ENCODE results near the gene ATP8A1.

Gene ATP8A1

DNA sequence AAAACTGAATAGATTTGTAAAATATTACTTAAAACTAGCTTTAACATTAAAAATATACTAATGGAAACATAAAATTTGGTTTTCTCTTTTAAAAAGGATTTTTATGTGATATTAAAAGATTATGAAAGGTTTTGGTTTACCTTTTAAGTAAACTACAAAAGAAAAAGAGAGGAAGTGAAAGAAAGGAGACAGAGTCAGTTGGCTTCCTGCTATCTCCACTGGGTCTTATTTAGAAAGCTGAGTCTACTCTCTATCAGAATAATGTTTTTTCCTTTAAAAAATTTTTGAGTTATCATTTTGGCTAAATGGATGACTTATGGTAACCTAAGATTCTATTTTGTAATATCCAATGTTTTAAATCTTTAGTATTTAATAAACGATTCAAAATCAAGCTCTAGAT, 21.6 kb upstream of the ATP8A1 start:
- H3K4me3 ChIP-seq (replicated peaks; ENCODE audit: low read depth, low read length) = no peak overlapping the region
- no peak for DNase-seq (ENCODE audit: extremely low read depth, low read depth)
- TF ChIP-seq, protein P1, sequence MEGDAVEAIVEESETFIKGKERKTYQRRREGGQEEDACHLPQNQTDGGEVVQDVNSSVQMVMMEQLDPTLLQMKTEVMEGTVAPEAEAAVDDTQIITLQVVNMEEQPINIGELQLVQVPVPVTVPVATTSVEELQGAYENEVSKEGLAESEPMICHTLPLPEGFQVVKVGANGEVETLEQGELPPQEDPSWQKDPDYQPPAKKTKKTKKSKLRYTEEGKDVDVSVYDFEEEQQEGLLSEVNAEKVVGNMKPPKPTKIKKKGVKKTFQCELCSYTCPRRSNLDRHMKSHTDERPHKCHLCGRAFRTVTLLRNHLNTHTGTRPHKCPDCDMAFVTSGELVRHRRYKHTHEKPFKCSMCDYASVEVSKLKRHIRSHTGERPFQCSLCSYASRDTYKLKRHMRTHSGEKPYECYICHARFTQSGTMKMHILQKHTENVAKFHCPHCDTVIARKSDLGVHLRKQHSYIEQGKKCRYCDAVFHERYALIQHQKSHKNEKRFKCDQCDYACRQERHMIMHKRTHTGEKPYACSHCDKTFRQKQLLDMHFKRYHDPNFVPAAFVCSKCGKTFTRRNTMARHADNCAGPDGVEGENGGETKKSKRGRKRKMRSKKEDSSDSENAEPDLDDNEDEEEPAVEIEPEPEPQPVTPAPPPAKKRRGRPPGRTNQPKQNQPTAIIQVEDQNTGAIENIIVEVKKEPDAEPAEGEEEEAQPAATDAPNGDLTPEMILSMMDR (IDR thresholded peaks at IDR 0.05; ENCODE audit: low read depth, low read length, missing control alignments) = no peak

DNA sequence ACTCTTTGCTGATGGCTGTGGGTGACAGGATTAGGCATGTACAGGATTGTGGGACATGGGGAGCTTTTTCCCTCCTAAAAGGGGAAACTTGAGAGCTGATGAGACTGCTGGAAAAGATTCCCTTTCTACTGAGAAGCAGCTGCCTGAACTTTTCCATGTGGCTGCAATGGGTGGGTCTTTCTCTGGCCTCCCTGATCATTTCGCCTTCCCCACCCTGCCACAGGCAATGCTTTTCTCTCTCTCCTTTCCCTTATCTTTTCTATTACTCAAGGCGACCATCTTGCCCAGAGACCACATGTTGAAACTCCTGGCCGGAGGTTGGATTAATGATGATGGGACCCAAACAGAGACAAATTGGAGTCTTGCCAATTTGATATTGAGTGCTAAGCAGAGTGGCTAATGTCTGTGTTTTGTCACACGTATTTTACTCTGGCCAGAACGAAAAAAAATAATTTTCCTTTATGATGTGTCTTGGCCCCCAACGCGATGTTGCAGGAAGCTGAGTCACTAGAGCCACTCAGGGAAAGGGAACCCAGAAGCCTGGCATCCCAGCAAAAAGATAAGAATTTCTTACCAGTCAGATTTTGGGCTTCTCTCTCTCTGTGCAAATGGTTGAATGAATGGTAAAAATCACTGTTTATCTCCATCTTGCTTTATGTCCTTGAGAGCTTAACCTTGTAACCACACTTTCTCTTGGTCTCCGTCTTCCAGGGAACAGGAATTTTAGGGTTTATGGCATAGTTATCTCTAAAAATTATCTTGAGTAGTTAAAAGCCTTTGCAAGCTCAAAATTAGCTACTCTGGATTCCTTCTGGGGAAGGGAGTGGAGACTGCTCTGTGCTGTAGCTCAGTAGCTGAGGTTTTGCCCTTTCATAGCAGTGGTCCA, 19.4 kb upstream of the ATP8A1 start:
- H3K4me3 ChIP-seq (replicated peaks; ENCODE audit: low read depth, low read length) = no peak overlapping the region
- no peak for DNase-seq (ENCODE audit: extremely low read depth, low read depth)
- TF ChIP-seq, protein P1 (IDR thresholded peaks at IDR 0.05; ENCODE audit: low read depth, low read length, missing control alignments) = no peak

DNA sequence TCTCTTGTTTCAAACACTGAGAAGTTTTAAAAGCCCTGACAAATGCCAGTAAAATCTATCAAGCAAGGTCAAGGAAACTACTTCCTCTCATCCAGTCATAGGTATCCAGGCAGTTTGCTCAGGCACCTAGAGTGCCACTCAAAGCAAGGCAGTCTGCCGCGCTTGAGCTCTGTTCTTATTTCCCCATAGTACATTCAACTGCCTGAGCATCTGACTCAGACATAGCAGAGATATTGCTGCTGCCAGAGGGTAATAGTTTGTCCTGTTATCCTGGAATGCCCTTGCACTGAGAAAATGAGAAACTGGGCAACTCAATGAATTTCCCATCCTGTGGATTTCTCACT, 16.1 kb upstream of the ATP8A1 start:
- no peak for DNase-seq (ENCODE audit: extremely low read depth, low read depth)
- TF ChIP-seq, protein P1 (IDR thresholded peaks at IDR 0.05; ENCODE audit: low read depth, low read length, missing control alignments) = no peak
- no peak overlapping the region for H3K4me3 ChIP-seq (replicated peaks; ENCODE audit: low read depth, low read length)

DNA sequence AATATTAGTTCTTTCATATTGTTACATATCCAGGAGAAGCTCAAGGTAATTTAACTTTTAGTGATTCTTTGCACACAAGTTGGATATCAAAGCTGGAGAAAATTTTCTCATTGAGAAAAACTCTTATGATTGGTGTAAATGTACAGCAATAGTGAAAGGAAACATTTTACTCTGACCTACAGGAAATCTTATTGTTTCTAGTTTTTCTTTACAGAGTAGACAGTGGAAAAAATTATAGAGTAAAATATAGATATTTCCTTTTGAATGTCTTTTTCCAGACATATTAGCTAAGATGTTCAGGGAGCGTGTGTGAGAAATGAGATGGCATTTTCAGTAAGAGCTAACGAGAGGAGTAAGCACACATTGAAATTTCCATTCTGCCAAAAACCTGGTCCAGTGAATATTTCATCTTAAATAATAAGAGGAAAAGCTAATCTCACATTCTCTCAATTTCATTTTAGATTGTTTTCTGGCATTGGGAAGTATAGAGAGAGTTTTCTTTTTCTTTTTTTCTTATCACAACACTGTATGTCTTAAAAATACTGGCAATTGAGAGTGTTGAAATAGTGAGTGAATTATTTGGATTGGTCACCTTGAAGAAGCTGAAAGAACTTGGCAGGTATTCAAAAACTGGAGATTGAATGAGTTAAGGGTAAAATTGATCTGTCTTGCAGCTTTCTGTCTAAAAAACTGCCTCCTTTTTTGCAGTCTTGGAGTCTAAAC, 15.6 kb upstream of the ATP8A1 start:
- TF ChIP-seq, protein P1 (IDR thresholded peaks at IDR 0.05; ENCODE audit: low read depth, low read length, missing control alignments) = no peak
- DNase-seq (ENCODE audit: extremely low read depth, low read depth) = no peak
- H3K4me3 ChIP-seq (replicated peaks; ENCODE audit: low read depth, low read length) = no peak overlapping the region

DNA sequence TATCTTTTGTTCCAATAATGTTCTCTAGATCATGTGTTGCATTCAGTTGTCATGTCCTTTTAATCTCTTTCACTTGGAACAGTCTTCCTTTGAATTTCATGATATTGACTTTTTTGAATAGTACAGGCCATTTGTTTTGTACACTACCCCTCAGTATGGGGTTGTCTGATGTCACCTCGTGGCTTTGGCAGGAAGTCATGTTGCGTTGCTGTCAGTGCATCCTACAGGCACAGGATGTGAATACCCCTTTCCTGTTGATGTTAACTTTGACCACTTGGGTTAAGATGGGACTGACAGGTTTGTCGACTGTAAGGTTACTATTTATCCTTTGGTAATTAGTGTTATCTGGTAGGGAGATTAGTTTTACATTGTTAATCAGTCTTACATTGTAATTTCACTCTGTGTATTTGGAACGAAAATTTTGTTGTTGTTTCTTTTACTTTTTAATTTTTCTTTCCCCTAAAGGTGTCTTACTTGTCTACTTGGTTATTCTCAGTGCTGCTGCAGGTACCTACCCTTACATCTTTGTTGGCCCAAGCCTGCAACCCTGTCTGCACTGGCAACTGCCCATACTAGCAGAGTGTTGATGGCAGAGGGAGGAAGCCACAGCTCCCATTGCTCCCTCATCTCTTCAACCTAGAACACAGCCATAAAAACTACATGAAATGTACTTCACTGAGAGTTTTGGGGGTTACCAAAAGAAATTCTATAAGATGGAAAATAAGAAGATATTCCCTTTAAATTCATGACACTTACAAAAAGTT, 14.7 kb upstream of the ATP8A1 start:
- DNase-seq (ENCODE audit: extremely low read depth, low read depth) = no peak
- H3K4me3 ChIP-seq (replicated peaks; ENCODE audit: low read depth, low read length) = no peak overlapping the region
- TF ChIP-seq, protein P1 (IDR thresholded peaks at IDR 0.05; ENCODE audit: low read depth, low read length, missing control alignments) = no peak

DNA sequence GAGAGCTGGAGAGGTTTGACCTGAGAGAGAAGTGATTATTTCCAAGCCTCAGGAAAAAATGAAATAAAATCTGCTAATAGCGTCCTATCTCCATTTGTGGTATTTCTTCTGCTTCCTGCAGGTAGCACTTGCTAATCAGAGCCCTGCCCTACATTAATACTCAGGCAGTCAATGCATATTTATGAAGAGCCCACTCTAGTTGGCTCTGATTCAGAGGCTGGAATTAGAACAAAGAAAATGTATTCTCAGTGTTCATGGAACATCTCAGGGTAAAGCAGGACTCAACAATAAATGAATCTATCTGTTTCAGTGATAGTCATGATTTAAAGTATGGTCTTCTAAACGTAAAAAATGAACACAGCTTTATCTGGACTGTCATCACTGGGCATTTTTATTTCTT, 1.4 kb upstream of the ATP8A1 start:
- no peak for DNase-seq (ENCODE audit: extremely low read depth, low read depth)
- H3K4me3 ChIP-seq (replicated peaks; ENCODE audit: low read depth, low read length) = no peak overlapping the region

More for the DNA sequence above, 1.4 kb upstream of the ATP8A1 start:
- TF ChIP-seq, protein P1 (IDR thresholded peaks at IDR 0.05; ENCODE audit: low read depth, low read length, missing control alignments) = no peak

All from HFF-Myc (cell line).